NB4 (cell line): Measurements from ENCODE around the gene ABCA8.
"Not testable (repeated sequence)": the region's sequence is repeated elsewhere in the genome, so short reads cannot be mapped to it uniquely, and the experiment has no call there.

Experiments
- CTCF ChIP-seq: IDR thresholded peaks from one replicate; pipeline ENCODE4 v1.5.1; 2012; ENCODE audit warnings: low read depth, low read length
- POLR2A ChIP-seq: IDR thresholded peaks from 2 replicates; pipeline ENCODE4 v1.6.1; 2011; ENCODE audit warnings: mild to moderate bottlenecking; ENCODE audit not compliant: insufficient read length; ENCODE audit errors: extremely low read depth

DNA sequence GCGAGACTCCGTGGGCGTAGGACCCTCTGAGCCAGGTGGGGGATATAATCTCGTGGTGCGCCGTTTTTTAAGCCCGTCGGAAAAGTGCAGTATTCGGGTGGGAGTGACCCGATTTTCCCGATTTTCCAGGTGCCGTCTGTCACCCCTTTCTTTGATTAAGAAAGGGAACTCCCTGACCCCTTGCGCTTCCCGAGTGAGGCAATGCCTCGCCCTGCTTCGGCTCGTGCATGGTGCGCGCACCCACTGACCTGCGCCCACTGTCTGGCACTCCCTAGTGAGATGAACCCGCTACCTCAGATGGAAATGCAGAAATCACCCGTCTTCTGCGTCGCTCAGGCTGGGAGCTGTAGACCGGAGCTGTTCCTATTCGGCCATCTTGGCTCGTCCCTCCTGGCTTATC is 49.6 kb upstream of the ABCA8 start:
- TF ChIP-seq CTCF, POLR2A: not testable (repeated sequence)
